ENCODE measurements around the gene IGF2.

DNA sequence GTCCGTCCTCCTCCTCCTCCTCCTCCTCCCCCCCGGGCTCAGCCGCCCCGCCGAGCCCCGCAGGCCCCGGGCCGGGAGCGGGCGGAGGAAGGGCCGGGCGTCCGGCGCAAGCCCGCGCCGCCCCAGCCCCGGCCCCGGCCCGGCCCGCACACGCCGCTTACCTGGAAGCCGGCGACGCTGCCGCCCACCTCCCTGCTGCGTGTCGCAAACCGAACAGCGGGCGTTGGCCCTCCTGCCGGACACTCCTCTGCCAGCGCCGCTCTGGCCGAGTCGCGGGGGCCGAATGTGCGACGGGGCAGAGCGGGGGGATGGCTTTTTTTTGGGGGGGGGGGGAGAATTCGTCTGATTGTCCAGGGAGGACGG, 1.1 kb downstream of the IGF2 start:
- TF ChIP-seq, protein P1, sequence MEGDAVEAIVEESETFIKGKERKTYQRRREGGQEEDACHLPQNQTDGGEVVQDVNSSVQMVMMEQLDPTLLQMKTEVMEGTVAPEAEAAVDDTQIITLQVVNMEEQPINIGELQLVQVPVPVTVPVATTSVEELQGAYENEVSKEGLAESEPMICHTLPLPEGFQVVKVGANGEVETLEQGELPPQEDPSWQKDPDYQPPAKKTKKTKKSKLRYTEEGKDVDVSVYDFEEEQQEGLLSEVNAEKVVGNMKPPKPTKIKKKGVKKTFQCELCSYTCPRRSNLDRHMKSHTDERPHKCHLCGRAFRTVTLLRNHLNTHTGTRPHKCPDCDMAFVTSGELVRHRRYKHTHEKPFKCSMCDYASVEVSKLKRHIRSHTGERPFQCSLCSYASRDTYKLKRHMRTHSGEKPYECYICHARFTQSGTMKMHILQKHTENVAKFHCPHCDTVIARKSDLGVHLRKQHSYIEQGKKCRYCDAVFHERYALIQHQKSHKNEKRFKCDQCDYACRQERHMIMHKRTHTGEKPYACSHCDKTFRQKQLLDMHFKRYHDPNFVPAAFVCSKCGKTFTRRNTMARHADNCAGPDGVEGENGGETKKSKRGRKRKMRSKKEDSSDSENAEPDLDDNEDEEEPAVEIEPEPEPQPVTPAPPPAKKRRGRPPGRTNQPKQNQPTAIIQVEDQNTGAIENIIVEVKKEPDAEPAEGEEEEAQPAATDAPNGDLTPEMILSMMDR (IDR thresholded peaks at IDR 0.05): no peak
- no peak for TF ChIP-seq POLR2A (IDR thresholded peaks at IDR 0.05)

Measured in thyroid gland (tissue), 4 donors.